Hepatocyte (in vitro differentiated cells): ENCODE results near the gene LILRA6.
"Not testable (repeated sequence)": the region's sequence is repeated elsewhere in the genome, so short reads cannot be mapped to it uniquely, and the experiment has no call there.

Source experiments
- CTCF ChIP-seq: fragments of 200-600 bp; sonication (generic); IDR thresholded peaks from 2 replicates; pipeline ENCODE4 v1.5.1; 2016; ENCODE audit warnings: antibody characterized with exemption, mild to moderate bottlenecking; ENCODE audit not compliant: poor library complexity
- EZH2phosphoT487 ChIP-seq: fragments of 200-600 bp; sonication (generic); IDR thresholded peaks from one replicate; pipeline ENCODE4 v1.6.1; 2018; ENCODE audit warnings: antibody characterized with exemption, mild to moderate bottlenecking, low read depth, moderate library complexity; ENCODE audit not compliant: unreplicated experiment, severe bottlenecking

- not testable (repeated sequence) for TF ChIP-seq CTCF, EZH2phosphoT487
These were observed 46.6 kb upstream of the LILRA6 start for GRCh38 chr19:54289160-54289559.
